GM19467 (cell line): Measurements from ENCODE around the gene SLC7A11.

ENCODE experiments used
- ATAC-seq: cut with Tn5 transposase; IDR thresholded peaks from one replicate; pipeline ENCODE4 v1.9.1; 2021; ENCODE audit warnings: mild to moderate bottlenecking, moderate library complexity; ENCODE audit not compliant: unreplicated experiment

Gene SLC7A11

GRCh38 chr4:138164208-138164607, 77.9 kb downstream of the SLC7A11 start:
- no peak for ATAC-seq

DNA sequence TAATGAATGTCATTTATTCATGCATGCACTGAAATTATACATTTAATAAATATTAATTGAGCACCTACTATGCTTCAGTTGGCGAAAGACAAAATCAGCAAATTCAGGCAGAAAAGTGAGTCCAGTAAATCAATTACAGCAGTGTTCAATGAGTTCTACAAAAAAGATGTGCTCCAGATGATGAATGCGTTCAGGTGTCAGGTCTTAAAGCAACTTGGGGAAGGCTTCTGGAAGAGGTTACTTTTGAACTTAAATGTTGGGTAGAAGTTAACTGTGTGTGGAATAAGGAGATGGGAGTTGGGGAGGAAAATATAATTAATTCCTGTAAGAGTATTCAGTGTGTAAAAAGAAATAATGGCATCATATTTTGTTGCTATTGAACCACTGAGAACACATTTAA, 79.0 kb downstream of the SLC7A11 start:
- ATAC-seq = no peak

DNA sequence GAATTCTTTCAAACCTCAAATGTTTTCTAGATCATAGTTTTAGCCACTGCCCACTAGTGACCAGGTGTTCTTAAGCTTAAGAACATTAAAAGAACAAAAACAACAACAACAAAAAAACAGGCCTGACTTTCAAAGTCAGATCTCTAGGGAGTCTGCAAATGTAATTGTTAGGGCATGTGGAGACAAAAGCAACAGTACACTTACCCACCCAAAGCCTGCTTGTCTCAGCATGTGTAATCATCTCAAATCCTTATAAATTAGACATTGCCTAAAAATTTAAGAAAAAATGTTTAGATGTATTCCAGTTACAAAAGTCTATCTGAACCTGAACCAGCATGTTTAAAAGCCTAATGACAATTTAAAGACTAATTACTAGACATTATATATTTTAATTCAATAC, 79.9 kb downstream of the SLC7A11 start:
- ATAC-seq = no peak

DNA sequence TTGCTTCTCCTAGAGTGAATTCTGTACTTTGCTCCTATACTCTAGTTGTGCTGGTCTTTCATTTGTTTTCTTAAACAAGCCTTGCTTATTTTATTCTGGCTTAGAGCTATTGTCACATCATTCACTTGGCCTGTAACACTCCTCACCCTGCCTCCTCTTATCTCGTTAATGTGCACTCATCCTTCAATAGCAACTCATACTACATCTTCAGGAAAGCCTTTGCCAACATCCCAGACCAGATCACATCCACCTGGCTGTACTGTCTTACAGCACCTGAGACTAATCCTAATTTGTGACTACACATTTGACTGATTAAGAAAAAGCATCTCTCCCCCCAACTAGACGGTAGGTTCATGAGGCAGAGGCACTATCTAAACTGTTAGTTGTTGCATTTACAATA, 80.8 kb downstream of the SLC7A11 start:
- ATAC-seq = no peak

DNA sequence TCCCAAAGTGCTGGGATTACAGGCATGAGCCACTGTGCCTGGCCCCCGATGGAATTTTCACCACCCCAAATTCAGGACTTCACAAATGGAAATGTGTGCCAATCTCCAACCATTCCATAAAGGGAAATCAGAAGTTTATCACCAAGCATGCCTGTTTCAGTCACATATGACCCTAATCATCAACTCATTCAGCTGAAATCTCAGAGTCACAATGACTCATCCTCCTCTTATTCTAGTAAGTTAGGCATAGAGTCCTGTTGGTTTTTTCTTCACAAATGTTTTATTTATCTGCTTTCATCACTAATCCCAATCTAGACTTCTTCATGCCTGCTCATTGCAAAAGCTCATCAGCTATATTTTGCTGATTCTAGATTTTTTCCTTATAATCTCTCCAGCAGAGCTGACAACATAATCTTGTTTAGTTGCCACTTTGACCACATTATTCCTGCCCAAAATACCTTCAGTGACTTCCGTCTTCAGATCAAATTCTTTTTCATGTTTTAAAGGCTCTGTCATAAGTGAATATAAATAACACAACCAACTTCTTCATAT, 83.3 kb downstream of the SLC7A11 start:
- no peak for ATAC-seq

- ATAC-seq = no peak
Measured at GRCh38 chr4:138140879-138141278, 101.3 kb downstream of the SLC7A11 start.

DNA sequence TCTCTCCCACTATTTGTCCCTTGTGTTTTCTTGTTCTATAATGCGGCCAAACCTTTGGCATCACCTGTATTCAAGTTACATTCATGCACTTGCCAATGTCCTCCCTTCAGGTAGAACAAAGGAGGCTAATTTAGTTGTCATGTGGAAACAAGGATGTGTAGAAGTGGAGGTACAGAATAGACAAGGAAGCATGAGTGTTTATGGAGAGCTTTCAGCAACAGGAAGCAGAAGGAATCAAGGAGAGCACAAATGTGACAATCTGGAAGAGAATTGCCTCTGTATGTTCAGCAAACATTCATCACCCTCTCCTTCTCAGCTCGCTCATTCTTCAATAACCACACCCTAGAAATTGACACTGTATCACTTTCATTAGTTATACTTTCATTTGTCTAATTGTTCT, 103.4 kb downstream of the SLC7A11 start:
- no peak for ATAC-seq

- ATAC-seq = no peak
Measured at GRCh38 chr4:138135610-138136009, 106.5 kb downstream of the SLC7A11 start.

GRCh38 chr4:138118270-138118669, 123.9 kb downstream of the SLC7A11 start:
- no peak for ATAC-seq

DNA sequence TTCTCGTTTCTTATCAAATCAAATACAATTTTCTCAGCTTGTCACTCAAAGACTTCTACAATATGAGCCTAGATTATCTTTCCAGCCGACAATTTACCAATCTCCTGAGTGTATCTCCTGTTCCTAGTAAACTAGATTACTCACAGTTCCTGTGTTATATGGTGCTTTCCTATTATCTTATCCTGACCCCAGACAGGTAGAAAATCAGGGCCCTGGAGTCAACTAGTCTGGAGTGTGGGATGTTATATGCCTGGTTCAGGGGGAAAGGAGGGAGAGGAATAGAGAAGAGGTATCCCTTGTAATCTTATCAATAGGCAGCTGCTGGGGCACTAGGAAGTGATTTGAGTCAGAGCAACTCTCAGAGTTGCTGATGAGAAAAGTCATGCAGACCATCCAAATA, 127.1 kb downstream of the SLC7A11 start:
- no peak for ATAC-seq

DNA sequence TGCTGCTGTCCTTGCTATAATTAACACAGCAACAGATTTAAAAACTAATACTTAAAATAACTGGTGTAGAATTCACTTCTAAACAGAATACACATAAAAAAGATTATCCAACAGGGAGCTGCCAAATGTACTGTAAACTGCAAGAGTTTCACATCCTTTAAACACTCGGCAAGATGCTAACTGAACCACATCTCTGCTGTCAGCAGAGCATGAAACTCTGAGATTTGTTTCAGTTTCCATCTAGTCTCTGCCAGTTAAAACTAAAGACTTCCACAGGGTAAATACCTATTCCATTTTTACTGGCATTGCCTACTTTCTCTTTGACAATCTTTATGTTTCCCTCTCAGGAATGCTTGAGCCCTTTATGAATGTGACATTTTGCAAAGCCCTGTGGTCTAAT, 127.7 kb downstream of the SLC7A11 start:
- ATAC-seq = peak; percentile 100
